HG03095 (cell line): ENCODE data around the gene ARHGEF4.

Experiments
- ATAC-seq: cut with Tn5 transposase; IDR thresholded peaks from one replicate; pipeline ENCODE4 v1.9.1; 2021; ENCODE audit warnings: moderate library complexity; ENCODE audit not compliant: unreplicated experiment

The ARHGEF4 gene

DNA sequence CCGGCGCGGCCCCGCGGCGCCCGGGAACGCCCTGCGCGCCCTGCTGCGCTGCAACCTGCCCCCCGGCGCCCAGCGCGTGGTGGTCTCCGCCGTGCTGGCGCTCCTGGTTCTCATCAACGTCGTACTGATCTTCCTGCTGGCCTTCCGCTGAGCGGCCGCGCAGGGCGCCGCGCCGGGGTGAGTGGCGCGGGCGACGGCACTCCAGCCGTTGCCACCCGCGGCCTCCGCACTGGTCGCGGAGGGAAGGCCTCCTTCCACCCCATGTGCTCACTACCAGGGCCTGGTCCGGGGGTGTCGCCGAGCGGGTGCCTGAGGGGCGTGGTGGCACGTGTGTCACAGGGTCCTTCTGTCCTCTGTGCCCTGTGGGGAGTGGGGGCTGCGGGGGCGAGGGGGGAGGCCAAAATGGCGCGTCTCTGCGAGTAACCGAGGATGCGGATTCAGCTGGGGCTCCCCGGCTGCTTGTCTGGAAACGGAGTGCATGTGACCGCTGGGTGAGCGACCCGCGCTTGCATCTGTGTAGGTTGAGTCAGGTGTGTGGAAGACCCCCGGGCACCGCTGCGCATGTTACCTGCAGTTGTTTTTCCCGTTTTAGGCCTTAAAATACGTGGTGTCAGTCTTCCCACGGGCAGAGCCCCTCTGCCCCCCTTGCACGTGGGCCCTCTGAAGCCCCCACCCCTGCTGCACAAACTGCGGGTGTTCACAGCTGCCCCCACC, 198.6 kb downstream of the ARHGEF4 start:
- ATAC-seq: no peak

DNA sequence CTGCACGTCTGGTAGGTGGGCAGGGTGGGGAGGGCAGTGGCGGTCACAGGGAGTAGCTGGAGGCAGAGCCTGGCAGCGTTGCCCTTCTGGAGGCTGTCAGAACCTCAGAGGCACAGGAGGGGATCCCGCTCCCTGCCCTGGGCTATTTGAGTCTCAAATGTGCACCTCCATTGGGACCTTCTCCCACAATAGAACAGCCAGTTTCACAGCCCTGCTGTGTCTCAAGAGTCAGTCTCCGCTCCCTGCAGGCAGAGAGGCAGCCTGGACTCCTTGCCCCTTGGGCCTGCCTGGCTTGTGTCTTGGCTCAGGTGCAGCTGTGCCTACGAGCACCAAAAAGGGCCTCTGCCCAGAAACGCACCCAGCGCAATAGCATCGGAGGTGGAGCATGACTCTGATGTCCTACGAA, 199.1 kb downstream of the ARHGEF4 start:
- ATAC-seq: no peak

DNA sequence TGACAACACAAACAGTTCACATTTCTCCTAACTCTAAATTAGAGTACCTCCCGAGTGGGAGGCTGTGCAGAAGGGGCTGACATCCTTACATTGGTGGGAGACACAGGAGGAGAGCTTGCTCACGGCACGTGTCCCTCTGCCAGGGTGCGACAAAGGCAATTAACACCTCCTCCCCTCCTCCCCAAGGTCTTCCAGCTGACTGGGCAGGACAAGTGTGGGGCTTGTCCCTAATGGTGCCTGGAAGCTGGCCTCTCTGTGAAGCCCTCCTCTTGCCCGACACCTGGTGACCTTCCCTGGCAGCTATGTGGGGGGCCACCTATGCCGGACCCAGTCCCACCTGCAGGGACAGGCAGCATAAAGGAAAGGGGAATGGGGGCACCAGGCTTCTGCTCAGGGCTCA, 199.6 kb downstream of the ARHGEF4 start:
- no peak for ATAC-seq

DNA sequence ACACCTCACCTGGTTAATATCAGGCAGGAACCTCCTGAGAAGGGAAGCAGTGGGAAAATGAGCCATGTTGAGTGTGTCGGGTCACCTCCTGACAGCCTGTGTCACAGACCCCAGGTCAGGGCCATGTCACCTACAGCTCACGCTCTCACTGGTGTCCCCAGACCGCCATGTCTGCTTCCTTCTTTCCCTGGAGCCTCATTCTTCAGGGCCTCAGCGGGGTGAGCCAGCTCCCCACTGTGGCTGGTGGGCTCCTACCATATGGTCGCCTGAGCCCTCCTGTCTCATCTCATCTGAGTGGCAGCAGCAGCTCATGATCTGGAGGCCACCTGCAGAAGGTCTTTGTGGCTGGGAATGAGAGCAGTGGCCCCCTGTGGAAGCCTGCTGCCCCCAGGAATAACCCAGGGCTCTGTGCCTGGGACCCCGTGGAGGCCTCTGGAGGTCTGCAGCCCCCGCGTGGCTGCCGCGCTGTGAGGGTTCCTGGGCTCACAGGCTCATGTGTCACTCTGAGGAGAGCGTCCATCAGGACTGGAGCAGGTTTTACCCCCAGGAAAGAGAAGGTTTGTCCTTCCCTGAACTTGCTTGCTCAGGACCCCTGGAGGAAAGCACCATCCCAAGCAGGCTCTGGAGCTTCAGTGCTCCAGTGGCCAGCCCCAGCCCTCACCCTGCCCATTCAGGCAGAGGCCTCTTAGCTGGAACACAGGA, 200.1 kb downstream of the ARHGEF4 start:
- no peak for ATAC-seq

DNA sequence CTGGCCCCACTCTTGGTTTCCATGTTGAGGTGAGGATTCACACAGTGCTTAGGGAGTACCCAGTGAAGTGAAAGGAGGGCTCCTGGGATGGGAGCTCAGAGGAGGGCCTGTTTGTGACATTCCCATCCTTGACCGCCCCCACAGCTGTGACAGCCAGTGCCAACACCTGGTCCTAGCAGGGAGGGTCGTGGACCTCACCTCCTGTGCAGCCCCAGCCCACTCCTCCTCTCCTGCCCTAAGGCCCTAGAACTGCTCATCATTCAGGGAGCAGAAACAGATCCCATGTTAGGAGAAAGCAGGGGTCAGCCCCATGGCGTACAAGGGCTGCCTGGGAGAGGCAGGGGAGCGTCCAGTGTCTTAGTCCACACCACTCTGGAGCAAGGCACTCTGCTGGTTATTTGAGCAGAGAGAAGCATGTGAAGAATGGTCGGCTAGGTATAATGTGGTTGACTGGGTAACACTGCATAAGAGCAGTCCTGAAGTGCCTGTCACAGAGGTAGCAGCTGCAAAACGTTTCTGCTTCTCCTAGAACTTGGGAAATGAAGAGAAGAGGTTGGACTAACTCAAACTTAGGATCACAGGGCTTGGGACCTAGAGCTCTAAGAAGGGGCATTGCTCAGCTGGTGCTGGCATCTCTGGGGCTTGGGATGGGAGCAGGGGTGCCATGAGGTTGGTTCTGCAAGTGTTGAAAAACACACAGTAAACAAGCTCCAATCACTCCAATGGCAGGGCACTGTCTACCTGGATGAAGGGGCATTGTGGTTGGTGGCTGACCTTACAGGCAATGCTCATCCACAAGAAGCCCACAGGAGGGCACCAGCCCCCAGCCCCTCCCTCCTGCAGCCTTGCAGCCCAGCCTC, 200.9 kb downstream of the ARHGEF4 start:
- no peak for ATAC-seq

DNA sequence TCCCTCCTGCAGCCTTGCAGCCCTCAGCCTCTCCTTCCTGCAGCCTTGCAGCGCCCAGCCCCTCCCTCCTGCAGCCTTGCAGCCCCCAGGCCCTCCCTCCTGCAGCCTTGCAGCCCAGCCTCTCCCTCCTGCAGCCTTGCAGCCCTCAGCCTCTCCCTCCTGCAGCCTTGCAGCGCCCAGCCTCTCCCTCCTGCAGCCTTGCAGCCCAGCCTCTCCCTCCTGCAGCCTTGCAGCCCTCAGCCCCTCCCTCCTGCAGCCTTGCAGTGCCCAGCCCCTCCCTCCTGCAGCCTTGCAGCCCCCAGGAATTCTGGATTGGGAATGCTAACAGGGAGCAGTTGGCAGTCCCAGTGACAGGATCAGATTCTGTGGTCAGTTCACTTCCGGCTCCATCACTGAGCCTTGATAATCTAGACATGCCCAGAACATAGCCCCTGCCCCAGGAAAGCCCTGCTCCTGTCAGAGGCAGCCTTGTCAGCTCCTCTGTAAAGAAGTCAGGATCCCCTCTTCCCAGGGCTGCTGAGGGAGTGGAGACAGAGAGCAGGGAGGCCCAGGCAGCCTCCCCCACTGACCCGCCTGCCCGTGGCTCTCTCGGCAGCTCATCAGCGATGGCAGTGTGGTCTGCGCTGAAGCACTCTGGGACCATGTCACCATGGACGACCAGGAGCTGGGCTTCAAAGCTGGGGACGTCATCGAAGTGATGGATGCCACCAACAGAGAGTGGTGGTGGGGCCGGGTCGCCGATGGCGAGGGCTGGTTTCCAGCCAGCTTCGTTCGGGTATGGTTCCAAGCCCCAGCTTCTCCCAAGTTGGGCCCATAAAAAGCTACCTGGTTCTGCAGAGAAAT, 201.8 kb downstream of the ARHGEF4 start:
- no peak for ATAC-seq

DNA sequence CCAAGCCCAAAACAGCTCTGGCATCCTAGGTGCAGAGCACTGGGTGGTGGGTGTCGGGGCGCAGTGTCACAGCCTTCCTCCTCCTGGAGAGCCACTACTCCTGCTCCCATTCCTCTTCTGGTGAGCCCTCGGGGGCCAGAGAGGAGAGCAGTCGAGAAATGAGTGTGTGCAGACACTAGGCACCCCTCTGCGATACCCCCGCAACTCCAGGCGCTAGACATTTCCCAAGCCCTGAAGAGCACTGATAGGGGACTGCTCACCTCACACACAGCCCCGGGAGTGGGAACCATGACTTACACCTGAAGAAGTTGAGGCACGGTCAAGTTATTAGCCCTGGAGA, 202.4 kb downstream of the ARHGEF4 start:
- ATAC-seq: no peak

DNA sequence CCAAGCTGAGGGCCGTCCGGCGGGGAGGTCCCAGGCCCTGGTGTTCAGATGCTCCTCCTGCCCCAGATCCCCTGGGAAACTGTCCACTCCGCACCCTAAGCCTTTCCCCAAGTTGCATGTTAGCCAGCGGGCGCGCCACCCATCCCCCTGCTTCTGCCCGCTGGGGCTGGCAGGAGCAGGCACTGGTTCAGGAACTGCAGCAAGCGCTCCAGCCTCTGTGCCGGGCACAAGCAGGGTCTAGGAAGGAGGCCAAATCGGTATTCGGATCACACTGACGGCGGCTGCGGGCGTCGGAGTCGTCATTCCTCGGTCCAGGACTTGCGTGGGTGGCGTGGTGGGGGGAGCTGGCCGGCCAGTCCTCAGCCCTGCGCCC, 202.8 kb downstream of the ARHGEF4 start:
- no peak for ATAC-seq

DNA sequence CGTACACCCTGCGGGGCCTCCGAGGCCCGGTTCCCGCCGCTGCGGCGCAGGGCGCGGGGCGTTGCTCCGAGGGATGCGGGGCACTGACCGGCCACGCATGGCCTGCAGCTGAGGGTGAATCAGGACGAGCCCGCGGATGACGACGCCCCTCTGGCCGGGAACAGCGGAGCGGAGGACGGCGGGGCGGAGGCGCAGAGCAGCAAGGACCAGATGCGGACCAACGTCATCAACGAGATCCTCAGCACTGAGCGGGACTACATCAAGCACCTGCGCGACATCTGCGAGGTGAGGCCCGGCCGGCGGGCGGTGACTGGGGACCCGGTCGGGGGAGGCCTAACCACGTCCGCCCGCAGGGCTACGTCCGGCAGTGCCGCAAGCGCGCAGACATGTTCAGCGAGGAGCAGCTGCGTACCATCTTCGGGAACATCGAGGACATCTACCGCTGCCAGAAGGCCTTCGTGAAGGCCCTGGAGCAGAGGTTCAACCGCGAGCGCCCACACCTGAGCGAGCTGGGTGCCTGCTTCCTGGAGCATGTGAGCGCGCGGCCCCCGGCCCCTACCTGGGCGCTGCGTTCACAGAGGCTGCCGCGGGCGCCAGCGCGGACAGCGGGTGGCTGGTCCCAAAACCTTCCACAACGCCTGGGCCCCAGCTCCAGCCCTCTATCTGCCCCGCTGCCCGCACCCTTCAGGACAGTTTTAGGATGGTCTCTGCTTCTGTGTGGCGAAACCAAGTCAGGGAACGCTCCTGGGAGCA, 203.4 kb downstream of the ARHGEF4 start:
- no peak for ATAC-seq

DNA sequence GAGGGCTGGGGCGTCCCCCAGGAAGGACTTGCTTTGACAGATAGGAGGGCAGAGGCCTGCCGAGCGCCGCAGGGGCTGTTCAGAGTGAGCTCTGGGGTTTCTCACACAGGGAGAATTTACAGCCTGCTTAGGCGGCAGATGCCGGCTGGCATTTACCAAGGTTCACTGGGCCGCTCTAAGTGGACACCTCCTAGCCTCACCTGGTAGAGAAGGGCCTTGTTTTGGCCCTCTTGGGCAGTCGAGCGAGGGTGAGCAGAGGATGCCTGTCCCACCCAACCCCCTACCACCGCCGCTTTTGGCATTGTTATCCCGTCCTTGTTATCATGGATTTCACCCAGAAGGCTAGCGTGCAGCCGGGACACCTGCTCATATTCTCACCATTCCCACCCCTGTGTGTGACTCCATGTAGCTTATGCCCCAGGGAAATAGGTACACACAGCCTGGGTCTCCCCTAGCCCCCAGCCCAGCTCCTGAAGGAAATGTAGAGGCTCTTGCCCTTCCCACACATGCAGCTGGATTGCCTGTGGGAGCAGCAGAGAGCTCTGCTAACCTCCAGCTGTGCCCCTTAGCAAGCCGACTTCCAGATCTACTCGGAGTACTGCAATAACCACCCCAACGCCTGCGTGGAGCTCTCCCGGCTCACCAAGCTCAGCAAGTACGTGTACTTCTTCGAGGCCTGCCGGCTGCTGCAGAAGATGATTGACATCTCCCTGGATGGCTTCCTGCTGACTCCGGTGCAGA, 204.1 kb downstream of the ARHGEF4 start:
- no peak for ATAC-seq

DNA sequence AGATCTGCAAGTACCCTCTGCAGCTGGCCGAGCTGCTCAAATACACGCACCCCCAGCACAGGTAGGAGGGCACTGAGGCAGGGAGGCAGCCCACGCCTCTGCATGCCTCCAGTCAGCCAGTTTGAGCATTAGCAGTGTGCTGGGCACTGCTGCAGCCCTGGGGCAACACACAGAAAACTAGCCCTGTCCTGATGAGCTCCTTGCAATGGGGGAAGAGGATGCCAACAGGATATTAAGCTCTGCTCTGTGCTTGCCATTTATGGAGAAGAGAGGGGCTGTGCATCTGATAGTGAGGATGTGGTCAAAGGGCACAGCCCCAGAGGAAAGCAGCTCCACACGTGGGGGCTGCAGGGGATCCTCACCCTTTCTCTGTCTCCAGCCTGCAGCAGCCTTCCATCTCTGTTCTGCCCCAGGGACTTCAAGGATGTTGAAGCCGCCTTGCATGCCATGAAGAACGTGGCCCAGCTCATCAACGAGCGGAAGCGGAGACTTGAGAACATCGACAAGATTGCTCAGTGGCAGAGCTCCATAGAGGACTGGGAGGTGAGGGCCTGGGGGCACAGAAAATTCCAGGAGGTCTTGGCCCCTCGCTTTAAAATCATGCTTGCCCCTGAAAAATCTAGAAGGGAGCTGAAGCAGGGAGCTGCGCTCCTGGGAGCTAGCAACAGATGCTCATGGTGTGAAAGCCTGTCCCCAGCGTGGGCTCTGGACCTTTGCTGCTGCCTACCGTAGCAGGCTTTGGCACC, 204.9 kb downstream of the ARHGEF4 start:
- no peak for ATAC-seq

DNA sequence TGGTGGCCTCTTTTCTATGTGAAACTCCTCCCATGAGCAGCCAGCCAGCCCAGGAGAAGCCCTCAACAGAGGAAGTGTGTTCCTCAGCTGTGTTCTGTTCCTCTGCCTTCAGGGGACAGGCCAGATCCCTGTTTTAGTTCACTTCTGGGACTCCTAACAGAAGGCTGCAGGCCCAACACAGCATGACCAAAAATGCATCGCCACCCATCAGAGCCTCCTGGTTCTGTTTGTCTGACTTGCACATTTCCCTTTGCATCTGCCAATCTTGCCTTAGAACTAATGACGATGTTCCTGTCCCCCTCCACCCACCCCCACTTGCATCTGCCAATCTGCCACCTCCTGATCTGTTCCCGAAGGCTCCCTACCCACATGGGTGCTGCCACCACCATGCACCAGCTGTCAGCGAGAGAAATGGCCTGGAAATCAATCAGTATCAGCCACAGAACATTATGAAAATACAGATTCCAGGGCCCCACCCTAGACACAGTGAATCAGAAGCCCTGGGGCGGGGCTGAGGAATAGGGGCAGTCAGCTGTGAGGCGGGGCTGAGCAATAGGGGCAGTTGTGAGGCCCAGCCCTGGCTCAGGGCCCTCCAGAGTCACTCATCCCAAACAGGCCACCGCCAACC, 205.5 kb downstream of the ARHGEF4 start:
- ATAC-seq: no peak

DNA sequence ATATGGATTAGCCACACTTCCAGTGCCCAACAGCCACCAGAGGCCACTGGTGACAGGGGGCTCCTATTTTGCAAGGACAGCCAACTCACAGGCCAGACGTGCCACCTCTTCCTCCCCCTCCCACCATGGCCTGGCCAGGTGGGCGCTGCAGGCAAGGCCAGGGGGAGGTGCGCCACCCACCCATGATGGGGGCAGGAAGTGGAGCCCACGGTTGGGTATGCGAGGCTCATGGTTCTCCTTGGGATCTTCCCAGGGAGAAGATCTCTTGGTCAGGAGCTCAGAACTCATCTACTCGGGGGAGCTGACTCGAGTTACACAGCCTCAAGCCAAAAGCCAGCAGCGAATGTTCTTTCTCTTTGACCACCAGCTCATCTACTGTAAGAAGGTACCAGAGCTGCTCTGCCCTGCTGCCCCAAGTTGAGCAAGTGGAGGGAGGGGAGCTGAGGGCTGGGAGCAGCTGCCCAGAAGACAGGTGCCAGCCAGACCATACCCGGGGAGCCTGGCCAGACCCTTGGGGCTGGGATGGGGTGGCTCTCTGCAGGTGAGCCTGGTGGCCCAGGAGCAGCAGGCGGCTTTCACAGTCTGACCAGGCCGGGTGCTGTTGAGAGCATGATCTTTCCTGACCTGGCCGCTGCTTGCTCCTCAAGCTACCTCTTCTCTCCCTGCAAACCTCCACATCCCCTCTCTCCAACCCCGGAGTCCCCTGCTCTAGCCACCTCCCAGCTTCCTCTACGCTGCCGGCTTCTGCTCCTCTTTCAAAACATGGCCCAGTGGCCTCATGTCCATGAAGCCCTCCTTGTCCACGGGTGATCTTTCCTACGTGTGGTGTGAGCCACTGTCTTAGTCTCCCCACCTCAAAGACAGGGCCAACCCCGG, 206.7 kb downstream of the ARHGEF4 start:
- ATAC-seq: no peak

DNA sequence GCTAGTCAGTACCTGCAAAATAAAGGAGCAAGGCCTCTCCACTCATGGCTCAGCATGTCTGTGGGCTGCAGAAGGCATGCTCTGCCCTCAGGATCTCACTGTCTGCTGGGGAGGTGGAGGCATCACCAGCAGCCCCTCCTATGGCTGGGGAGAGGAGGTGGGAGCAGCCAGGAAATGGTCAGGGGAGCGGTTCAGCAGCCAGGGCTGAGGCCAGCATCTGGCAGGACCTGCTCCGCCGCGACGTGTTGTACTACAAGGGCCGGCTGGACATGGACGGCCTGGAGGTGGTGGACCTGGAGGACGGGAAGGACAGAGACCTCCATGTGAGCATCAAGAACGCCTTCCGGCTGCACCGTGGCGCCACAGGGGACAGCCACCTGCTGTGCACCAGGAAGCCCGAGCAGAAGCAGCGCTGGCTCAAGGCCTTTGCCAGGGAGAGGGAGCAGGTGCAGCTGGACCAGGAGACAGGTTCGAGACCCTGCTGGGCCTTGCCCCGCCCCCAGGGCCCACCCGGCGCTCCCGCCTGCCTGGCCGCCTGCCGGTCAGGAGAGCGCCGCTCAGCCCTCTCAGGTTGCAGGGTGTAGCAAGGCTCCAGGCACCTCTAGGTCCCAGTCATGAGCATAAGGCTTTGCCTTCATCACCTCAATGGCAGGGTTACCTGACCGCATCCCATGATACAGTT, 207.5 kb downstream of the ARHGEF4 start:
- no peak for ATAC-seq

DNA sequence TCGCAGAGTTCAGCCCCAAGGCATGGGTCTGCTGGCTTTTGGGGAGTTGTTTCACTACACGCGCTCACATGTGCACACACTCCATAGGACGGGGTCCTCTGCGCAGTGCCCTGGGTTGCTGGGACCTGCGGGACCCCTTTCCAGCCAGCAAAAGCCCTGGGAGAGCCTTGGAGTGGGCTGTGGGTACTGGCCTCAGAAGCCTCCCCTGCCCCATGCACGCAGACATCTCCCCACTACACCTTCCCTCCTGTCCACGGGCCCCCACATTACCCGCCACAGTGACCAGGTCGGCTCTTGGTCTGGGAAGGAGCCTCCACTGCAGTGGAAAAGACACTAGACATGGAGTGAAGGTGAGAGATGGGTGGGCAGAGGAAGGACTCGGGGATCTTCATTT, 208.0 kb downstream of the ARHGEF4 start:
- ATAC-seq: no peak

DNA sequence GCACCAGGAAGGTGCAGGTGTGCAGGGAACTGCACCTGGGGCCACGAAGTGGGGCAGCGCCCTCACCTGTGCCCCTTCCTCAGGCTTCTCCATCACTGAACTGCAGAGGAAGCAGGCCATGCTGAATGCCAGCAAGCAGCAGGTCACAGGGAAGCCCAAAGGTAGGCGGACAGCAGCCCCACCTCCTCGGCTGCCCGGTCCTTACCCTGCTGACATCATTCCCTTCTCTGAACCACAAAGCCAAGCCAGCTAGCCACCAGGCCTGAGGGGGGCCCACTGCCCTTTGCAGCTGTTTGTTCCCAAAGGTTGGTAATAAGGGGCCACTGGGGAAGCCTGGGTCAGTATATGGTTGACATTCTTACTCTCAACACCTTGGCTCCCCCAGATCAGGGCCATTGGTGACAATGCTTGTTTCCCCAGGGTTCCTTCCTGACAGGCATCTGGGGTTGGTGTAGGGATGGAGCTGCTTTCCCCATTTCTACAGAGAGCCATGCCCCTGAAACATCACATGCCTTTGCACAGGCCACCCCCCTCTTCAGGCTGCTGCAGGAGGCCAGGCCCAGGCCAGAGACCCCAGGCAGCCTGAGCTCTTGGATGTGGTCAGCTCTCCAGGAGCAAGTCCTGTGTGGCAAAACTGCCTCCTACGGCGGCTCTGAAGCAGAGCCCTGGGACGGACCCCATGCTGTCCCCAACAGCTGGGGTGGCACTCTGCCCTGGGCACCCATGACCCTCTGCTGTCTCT, 208.7 kb downstream of the ARHGEF4 start:
- no peak for ATAC-seq
